ENCODE data around the gene ADRA1B.

DNA sequence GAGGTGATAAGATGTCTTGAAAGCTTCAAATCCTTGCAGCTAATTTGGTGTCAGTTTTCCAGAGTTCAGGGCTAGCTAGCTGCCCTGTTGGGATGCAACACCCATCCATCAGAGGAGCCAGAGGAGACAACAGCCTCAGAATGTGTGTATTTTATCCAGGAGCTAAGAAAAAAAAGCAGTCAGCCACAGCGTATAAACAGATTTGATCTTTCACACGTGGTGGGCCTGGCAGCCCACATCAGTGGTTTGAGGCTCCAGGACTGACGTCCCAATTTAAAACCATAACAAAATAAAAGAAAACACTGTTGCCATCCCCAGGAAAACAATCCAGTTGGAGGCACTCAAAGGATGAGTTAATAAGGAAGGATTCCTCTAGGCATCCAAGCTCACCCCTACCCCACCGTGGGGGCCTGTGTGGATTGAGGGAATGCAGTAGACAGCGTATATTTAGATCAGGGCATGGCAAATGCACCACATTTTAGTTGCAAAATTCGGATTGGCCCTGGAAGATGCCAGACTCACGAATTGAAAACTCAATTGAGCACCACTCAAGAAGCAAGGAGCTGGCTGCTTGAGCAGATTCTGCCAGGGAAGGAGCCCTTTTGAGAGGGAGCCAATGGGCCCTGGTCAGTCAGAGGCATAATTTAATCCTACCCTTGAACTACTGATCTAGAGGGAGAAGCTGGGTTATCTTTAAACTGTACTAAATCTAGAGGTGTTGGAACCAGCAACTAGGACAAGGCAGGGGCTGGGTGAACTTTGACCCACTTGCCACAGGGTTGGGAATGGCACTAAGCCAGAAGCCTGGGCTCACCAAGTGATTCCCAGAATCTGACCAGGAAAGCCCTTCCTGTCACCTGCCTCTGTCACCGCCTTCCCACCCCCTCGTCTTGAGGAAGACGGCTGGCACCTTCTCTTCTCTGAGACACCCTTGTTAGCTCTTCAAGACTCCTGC is 17.5 kb downstream of the ADRA1B start:
- TF ChIP-seq, protein P1, sequence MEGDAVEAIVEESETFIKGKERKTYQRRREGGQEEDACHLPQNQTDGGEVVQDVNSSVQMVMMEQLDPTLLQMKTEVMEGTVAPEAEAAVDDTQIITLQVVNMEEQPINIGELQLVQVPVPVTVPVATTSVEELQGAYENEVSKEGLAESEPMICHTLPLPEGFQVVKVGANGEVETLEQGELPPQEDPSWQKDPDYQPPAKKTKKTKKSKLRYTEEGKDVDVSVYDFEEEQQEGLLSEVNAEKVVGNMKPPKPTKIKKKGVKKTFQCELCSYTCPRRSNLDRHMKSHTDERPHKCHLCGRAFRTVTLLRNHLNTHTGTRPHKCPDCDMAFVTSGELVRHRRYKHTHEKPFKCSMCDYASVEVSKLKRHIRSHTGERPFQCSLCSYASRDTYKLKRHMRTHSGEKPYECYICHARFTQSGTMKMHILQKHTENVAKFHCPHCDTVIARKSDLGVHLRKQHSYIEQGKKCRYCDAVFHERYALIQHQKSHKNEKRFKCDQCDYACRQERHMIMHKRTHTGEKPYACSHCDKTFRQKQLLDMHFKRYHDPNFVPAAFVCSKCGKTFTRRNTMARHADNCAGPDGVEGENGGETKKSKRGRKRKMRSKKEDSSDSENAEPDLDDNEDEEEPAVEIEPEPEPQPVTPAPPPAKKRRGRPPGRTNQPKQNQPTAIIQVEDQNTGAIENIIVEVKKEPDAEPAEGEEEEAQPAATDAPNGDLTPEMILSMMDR (IDR thresholded peaks at IDR 0.05) = no peak
- TF ChIP-seq POLR2A (IDR thresholded peaks at IDR 0.05) = no peak

All from Peyer's patch (tissue), 4 donors.